ENCODE results near the gene FUBP1.

- TF ChIP-seq POLR2A (IDR thresholded peaks at IDR 0.05) (no peak), CTCF (IDR thresholded peaks at IDR 0.05) (no peak)
Measured at GRCh38 chr1:77989744-77990143, 10.9 kb upstream of the FUBP1 start.

Data from right lobe of liver (tissue), 4 donors.